IMR-90 (cell line): ENCODE results near the gene TUBB6. TPM values are rescaled to one million over a fixed set of nuclear protein-coding genes. Genes with fewer than 3 reads are reported as not detected.

Experiments used
- ATAC-seq: fragments of 200-7000 bp; cut with Tn5 transposase; 2 replicates; pipeline ENCODE4 v1.9.1; 2020; ENCODE audit warnings: low read depth, mild to moderate bottlenecking, moderate library complexity
- BruUV-seq: library from RNA; stranded (reverse); fragments of 400-500 nt; replicated peaks from 2 replicates; lab custom pipeline; 2021; lab: Mats Ljungman, UMichigan
- CTCF ChIA-PET: fragments of 300-600 bp; formaldehyde crosslinking; extraction: SDS; loops from one replicate; lab custom pipeline; 2021; ENCODE audit warnings: antibody characterized with exemption; lab: Yijun Ruan, JAX
- POLR2A ChIA-PET: fragments of 300-600 bp; sonication (Branson Sonifier 250); formaldehyde crosslinking; loops from one replicate; lab custom pipeline; 2022; ENCODE audit warnings: antibody characterized with exemption; ENCODE audit not compliant: unreplicated experiment; lab: Charles Lee
- DNase-seq: peaks from one replicate; pipeline ENCODE4 v3.0.0; 2013
- H2AFZ ChIP-seq: replicated peaks from 2 replicates; pipeline ENCODE3; 2013; ENCODE audit warnings: low read length, mild to moderate bottlenecking; ENCODE audit not compliant: poor library complexity
- H2AK5ac ChIP-seq: 2 replicates; pipeline ENCODE4 v1.6.1; 2013; ENCODE audit warnings: low read depth, low read length, inconsistent platforms
- H2AK9ac ChIP-seq: replicated peaks from 2 replicates; pipeline ENCODE3; 2013; ENCODE audit warnings: mild to moderate bottlenecking, low read depth, low read length, moderate library complexity; ENCODE audit not compliant: poor library complexity
- H2BK120ac ChIP-seq: 2 replicates; pipeline ENCODE4 v1.6.1; 2013; ENCODE audit warnings: low read depth, low read length, inconsistent platforms
- H2BK15ac ChIP-seq: 3 replicates; pipeline ENCODE4 v1.6.1; 2013; ENCODE audit warnings: low read depth, low read length, inconsistent platforms
- H2BK20ac ChIP-seq: 2 replicates; pipeline ENCODE4 v1.6.1; 2013; ENCODE audit warnings: low read depth, mild to moderate bottlenecking, inconsistent platforms, low read length, moderate library complexity
- H2BK5ac ChIP-seq: 2 replicates; pipeline ENCODE4 v1.6.1; 2013; ENCODE audit warnings: mild to moderate bottlenecking, low read depth, low read length, inconsistent platforms; ENCODE audit not compliant: poor library complexity, severe bottlenecking
- H3K14ac ChIP-seq: replicated peaks from 2 replicates; pipeline ENCODE4 v1.6.1; 2013; ENCODE audit warnings: low read depth, low read length, inconsistent platforms
- H3K18ac ChIP-seq: 2 replicates; pipeline ENCODE4 v1.6.1; 2013; ENCODE audit warnings: low read depth, low read length, control low read depth
- H3K23ac ChIP-seq: 2 replicates; pipeline ENCODE4 v1.6.1; 2013; ENCODE audit warnings: low read depth, low read length, inconsistent platforms
- H3K27ac ChIP-seq: 2 replicates; pipeline ENCODE4 v1.5.1; 2013; ENCODE audit warnings: mild to moderate bottlenecking, control low read depth, low read length; ENCODE audit not compliant: insufficient read depth
- H3K27me3 ChIP-seq: 2 replicates; pipeline ENCODE4 v1.6.1; 2013; ENCODE audit warnings: low read length; ENCODE audit not compliant: control insufficient read depth, insufficient read depth
- H3K36me3 ChIP-seq: 2 replicates; pipeline ENCODE4 v1.6.1; 2013; ENCODE audit warnings: low read length, mixed read lengths; ENCODE audit not compliant: control insufficient read depth, insufficient read depth
- H3K4ac ChIP-seq: 2 replicates; pipeline ENCODE4 v1.6.1; 2013; ENCODE audit warnings: low read depth, low read length, inconsistent platforms
- H3K4me1 ChIP-seq: 2 replicates; pipeline ENCODE4 v1.6.1; 2013; ENCODE audit warnings: low read length, mixed read lengths; ENCODE audit not compliant: control insufficient read depth, insufficient read depth
- H3K4me2 ChIP-seq: 2 replicates; pipeline ENCODE4 v1.6.1; 2013; ENCODE audit warnings: low read depth, mild to moderate bottlenecking, control low read depth, low read length, moderate library complexity
- H3K4me3 ChIP-seq: 2 replicates; pipeline ENCODE4 v1.5.1; 2013; ENCODE audit warnings: low read depth, mild to moderate bottlenecking, control low read depth, low read length, moderate library complexity; ENCODE audit not compliant: insufficient read depth
- H3K56ac ChIP-seq: 2 replicates; pipeline ENCODE4 v1.6.1; 2013; ENCODE audit warnings: low read length, inconsistent platforms; ENCODE audit not compliant: insufficient read depth; ENCODE audit errors: extremely low read depth
- H3K79me1 ChIP-seq, 2 experiments: 2 replicates each; pipeline ENCODE4 v1.6.1; 2013; ENCODE audit warnings: low read length in 2 of 2, inconsistent platforms in 1 of 2, low read depth in 1 of 2
- H3K9ac ChIP-seq: 2 replicates; pipeline ENCODE4 v1.6.1; 2013; ENCODE audit warnings: low read depth, low read length, control low read depth
- H3K9me1 ChIP-seq: 2 replicates; pipeline ENCODE4 v1.6.1; 2013; ENCODE audit warnings: low read length, inconsistent platforms; ENCODE audit not compliant: insufficient read depth
- H3K9me3 ChIP-seq: 2 replicates; pipeline ENCODE4 v1.6.1; 2013; ENCODE audit warnings: low read length; ENCODE audit not compliant: control insufficient read depth, insufficient read depth
- H4K20me1 ChIP-seq: 2 replicates; pipeline ENCODE4 v1.6.1; 2013; ENCODE audit warnings: low read length, inconsistent platforms; ENCODE audit not compliant: insufficient read depth
- H4K5ac ChIP-seq: 2 replicates; pipeline ENCODE4 v1.6.1; 2013; ENCODE audit warnings: mild to moderate bottlenecking, low read depth, low read length, control low read depth
- H4K8ac ChIP-seq, 2 experiments: 2 replicates each; pipeline ENCODE4 v1.6.1; 2013; ENCODE audit warnings: low read depth in 2 of 2, low read length in 2 of 2, control low read depth in 1 of 2, inconsistent platforms in 1 of 2
- H4K91ac ChIP-seq: 2 replicates; pipeline ENCODE4 v1.6.1; 2013; ENCODE audit warnings: low read depth, low read length, inconsistent platforms; ENCODE audit not compliant: insufficient read depth
- CHD1 ChIP-seq: IDR thresholded peaks from 2 replicates; pipeline ENCODE4 v1.6.1; 2012; ENCODE audit warnings: low read depth, low read length, improper control_type of control experiment
- POLR2A ChIP-seq: IDR thresholded peaks from 2 replicates; pipeline ENCODE4 v1.6.1; 2012; ENCODE audit warnings: mild to moderate bottlenecking, low read depth, low read length
- RCOR1 ChIP-seq: IDR thresholded peaks from 2 replicates; pipeline ENCODE4 v1.6.1; 2012; ENCODE audit warnings: mild to moderate bottlenecking, low read length, improper control_type of control experiment; ENCODE audit not compliant: insufficient replicate concordance
- RFX5 ChIP-seq: IDR thresholded peaks from 2 replicates; pipeline ENCODE4 v1.8.0; 2012; ENCODE audit warnings: low read depth, mild to moderate bottlenecking, low read length, moderate library complexity
- SMC3 ChIP-seq: fragments of 150-350 bp; IDR thresholded peaks from 2 replicates; pipeline ENCODE4 v1.6.1; 2016; ENCODE audit warnings: low read depth, mild to moderate bottlenecking, antibody characterized with exemption, low read length, moderate library complexity
- WGBS, 2 experiments: methylation state at CpG; one replicate each; pipeline versions ENCODE4 v1.1.5 to v1.1.7; 2013; ENCODE audit warnings: missing lambda C conversion rate in 2 of 2; ENCODE audit not compliant: insufficient read length in 1 of 2; ENCODE audit errors: extremely low coverage in 2 of 2; 5-methylcytosine and 5-hydroxymethylcytosine counted together
- dilution Hi-C: fragments of 300-500 bp; cut with HindIII; formaldehyde crosslinking; loops from one replicate; pipeline ENCODE4 v1.14.3; 2018; ENCODE audit warnings: low sequenced_read_pairs; ENCODE audit not compliant: unreplicated experiment
- in situ Hi-C: fragments of 300-500 bp; cut with MboI; formaldehyde crosslinking; loops from 3 replicates; pipeline ENCODE4 v1.14.3; 2019; ENCODE audit warnings: low sequenced_read_pairs, inconsistent platforms, mixed read lengths
- intact Hi-C: fragments of 100-400 bp; cut with micrococcal nuclease; formaldehyde crosslinking; loops from 2 replicates; pipeline ENCODE4 v1.10.0; 2022
- polyA plus RNA-seq, 3 experiments: library from polyadenylated mRNA; depleted of rRNA; stranded (reverse); fragments of >200 nt; gene quantifications; 2 replicates each; pipeline ENCODE4 v1.2.3, GENCODE V29; 2012; ENCODE audit warnings: low replicate concordance in 1 of 3
- total RNA-seq: library from RNA; depleted of rRNA; stranded (reverse); fragments of >200 nt; gene quantifications from 2 replicates; pipeline ENCODE4 v1.2.3, GENCODE V29; 2012

TUBB6 gene
- total and polyA plus RNA-seq, 2 of the 4 experiments (the other 2 are of a cell fraction) = 927 to 1,040 TPM

- Histone ChIP-seq H2BK120ac (no peak overlapping the region), H3K27ac (peak overlapping the region; percentile 31; the same call in 1 of the 2 replicates), H3K4me2 (peak overlapping the region; percentile 6; the same call in 1 of the 2 replicates), H3K4me1 (peaks cover 17% of the 10 kb centered on the region), H4K20me1 (peaks cover 93% of the 10 kb centered on the region), H3K14ac (no peak overlapping the region), H4K5ac (no peak overlapping the region), H3K36me3 (peaks cover 60% of the 10 kb centered on the region), H2AK9ac (no peak overlapping the region), H3K4me3 (no peak overlapping the region), H3K79me1 (peaks cover 35 to 64% of the 10 kb centered on the region in 2 experiments), H2BK15ac (no peak overlapping the region), H3K56ac (no peak overlapping the region), H3K23ac (no peak overlapping the region; the same call in none of the 2 replicates), H3K9ac (no peak overlapping the region), H3K9me3 (no peaks in the 10 kb centered on the region), H3K18ac (no peak overlapping the region), H4K8ac (no peak overlapping the region), H3K4ac (no peak overlapping the region), H2AFZ (no peak overlapping the region), H4K91ac (no peak overlapping the region), H2BK5ac (no peak overlapping the region), H2AK5ac (no peak overlapping the region), H3K9me1 (peaks cover 7% of the 10 kb centered on the region; the same call in 1 of the 2 replicates), H2BK20ac (no peak overlapping the region), H3K27me3 (no peaks in the 10 kb centered on the region)
- in situ Hi-C loops (no loop called here), intact Hi-C loops (no loop called here), dilution Hi-C loops (no loop called here)
- ATAC-seq (peak; percentile 33), DNase-seq (peak; percentile 85)
- whole genome bisulfite sequencing, 2 experiments = 76% methylated on average over 2 of the region's 6 CpGs; no CpG with 5 or more reads in 1 of the 2 experiments
- no TSS peak for BruUV-seq
- POLR2A ChIA-PET = interaction anchor here (0.9 kb wide), 1 partner anchor 39 kb away, joined by 3 read pairs; no protein-coding TSS in a partner anchor
- TF ChIP-seq POLR2A (no peak), RCOR1 (no peak), CHD1 (no peak), RFX5 (0 out of 2 replicates have a peak, but pooled peaks have one; percentile 12), SMC3 (no peak)
- CTCF ChIA-PET = interaction anchor here (1.1 to 2.3 kb wide), 3 partner anchors 10 to 80 kb away, joined by 3 to 5 read pairs (median 3); no protein-coding TSS in a partner anchor
Observed at GRCh38 chr18:12317664-12318333, 9.8 kb downstream of the TUBB6 start.
